Body of pancreas (tissue), 4 donors: ENCODE results near the gene CGNL1. TPM values are rescaled to one million over a fixed set of nuclear protein-coding genes. Genes with fewer than 3 reads are reported as not detected.

Experiments used
- ATAC-seq: fragments of 150-250 bp; one replicate; pipeline ENCODE4 v1.9.1; 2016
- DNase-seq, 4 donors: peaks; one replicate each; pipeline ENCODE4 v3.0.0-alpha.2; 2019
- H3K27ac ChIP-seq, 4 donors: fragments of 200-600 bp; sonication (generic); 1 replicate in 3 of 4; 2 replicates in 1 of 4; pipeline versions ENCODE4 v1.5.1 to v1.6.1; 2016 to 2019; ENCODE audit warnings: mild to moderate bottlenecking in 1 of 4, mixed read lengths in 1 of 4, moderate library complexity in 1 of 4
- H3K27me3 ChIP-seq, 2 donors: fragments of 200-600 bp; sonication (generic); one replicate each; pipeline ENCODE4 v1.6.0; 2016; ENCODE audit warnings: mild to moderate bottlenecking in 1 of 2
- H3K36me3 ChIP-seq, 2 donors: fragments of 200-600 bp; sonication (generic); replicated peaks in 1 of 2; 2 replicates each; pipeline ENCODE4 v1.5.1; 2016; ENCODE audit warnings: low read depth in 2 of 2; ENCODE audit not compliant: insufficient read depth in 1 of 2
- H3K4me1 ChIP-seq: fragments of 200-600 bp; sonication (generic); one replicate; pipeline ENCODE4 v1.6.0; 2016
- H3K4me3 ChIP-seq, 2 donors: fragments of 200-600 bp; sonication (generic); 1 replicate in 1 of 2; 2 replicates in 1 of 2; pipeline ENCODE4 v1.5.1; 2016 to 2019
- H3K9me3 ChIP-seq, 3 donors: fragments of 200-600 bp; sonication (generic); 1 replicate in 2 of 3; 2 replicates in 1 of 3; pipeline ENCODE4 v1.5.1; 2016
- POLR2A ChIP-seq, 3 donors: fragments of 450-650 bp; IDR thresholded peaks; one replicate each; pipeline ENCODE4 v1.6.1; 2016; ENCODE audit warnings: antibody characterized with exemption in 3 of 3, mild to moderate bottlenecking in 2 of 3
- WGBS, 2 donors: methylation state at CpG; one replicate each; pipeline ENCODE4 v1.1.5; 2017; 5-methylcytosine and 5-hydroxymethylcytosine counted together
- intact Hi-C: fragments of 100-400 bp; cut with DNase I; formaldehyde crosslinking; loops from one replicate; pipeline ENCODE4 v1.15.1; 2023
- total RNA-seq, 2 donors: library from RNA; depleted of rRNA; stranded (reverse); fragments of >200 nt; gene quantifications; one replicate each; pipeline ENCODE4 v1.1.0, GENCODE V29; 2016
- TF ChIP-seq, protein P1 (sequence below), 7 experiments: fragments of 450-650 bp in 4 of 7; fragments of 200-600 bp in 3 of 7; sonication (generic) in 3 of 7; IDR thresholded peaks; one replicate each; pipeline ENCODE4 v1.5.1; 2016 to 2019; ENCODE audit warnings: antibody characterized with exemption in 7 of 7

Gene CGNL1
- total RNA-seq, 2 donors from 2014 or later: 24.7 to 30.6 TPM

DNA sequence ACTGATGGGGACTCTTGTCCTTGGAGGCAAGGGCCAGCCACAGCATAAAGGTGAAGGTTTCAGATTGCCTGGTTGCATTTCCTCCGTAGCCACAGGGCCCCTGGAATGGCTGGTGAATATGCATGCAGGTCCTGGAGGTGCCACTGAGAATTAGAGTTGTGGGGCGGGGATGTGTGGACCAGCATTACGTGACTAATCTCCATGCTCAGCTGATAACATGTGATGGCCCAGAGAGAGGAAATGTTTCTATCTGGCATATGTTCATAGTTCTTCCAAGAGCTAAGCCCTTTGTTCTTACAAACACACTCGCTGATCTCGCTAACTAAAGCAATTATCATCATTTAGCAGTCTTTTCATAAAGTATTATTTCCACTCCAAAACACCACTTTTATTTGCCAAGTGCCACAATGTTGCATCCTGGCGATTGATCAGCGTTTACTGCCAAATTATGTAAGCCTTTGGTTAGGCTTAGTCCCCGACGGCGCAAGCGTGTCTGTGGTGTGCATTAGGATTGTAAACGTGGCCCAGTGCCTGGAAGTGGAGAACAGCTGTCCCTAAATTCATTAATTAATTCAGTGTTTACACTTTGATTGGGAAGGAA, 55.9 kb downstream of the CGNL1 start:
- no peaks in the 10 kb centered on the region for H3K9me3 ChIP-seq
- no peaks in the 10 kb centered on the region for H3K27me3 ChIP-seq
- TF ChIP-seq, protein P1, sequence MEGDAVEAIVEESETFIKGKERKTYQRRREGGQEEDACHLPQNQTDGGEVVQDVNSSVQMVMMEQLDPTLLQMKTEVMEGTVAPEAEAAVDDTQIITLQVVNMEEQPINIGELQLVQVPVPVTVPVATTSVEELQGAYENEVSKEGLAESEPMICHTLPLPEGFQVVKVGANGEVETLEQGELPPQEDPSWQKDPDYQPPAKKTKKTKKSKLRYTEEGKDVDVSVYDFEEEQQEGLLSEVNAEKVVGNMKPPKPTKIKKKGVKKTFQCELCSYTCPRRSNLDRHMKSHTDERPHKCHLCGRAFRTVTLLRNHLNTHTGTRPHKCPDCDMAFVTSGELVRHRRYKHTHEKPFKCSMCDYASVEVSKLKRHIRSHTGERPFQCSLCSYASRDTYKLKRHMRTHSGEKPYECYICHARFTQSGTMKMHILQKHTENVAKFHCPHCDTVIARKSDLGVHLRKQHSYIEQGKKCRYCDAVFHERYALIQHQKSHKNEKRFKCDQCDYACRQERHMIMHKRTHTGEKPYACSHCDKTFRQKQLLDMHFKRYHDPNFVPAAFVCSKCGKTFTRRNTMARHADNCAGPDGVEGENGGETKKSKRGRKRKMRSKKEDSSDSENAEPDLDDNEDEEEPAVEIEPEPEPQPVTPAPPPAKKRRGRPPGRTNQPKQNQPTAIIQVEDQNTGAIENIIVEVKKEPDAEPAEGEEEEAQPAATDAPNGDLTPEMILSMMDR (IDR thresholded peaks at IDR 0.05): no peak
- TF ChIP-seq POLR2A (IDR thresholded peaks at IDR 0.05): no peak
- ATAC-seq (peak; percentile 51), DNase-seq (peak in 2 of 4 donors; percentile 26 to 58)
- no peaks in the 10 kb centered on the region for H3K36me3 ChIP-seq
- WGBS, 2 donors: 47 to 54% methylated on average over 11 to 12 of the region's 12 CpGs
- peaks cover 11% of the 10 kb centered on the region for H3K4me1 ChIP-seq
- H3K4me3 ChIP-seq: no peak overlapping the region
- no peak overlapping the region for H3K27ac ChIP-seq
- intact Hi-C loops: loop anchor here (10.0 kb wide), 1 partner anchor 87 kb away; no protein-coding TSS in a partner anchor

DNA sequence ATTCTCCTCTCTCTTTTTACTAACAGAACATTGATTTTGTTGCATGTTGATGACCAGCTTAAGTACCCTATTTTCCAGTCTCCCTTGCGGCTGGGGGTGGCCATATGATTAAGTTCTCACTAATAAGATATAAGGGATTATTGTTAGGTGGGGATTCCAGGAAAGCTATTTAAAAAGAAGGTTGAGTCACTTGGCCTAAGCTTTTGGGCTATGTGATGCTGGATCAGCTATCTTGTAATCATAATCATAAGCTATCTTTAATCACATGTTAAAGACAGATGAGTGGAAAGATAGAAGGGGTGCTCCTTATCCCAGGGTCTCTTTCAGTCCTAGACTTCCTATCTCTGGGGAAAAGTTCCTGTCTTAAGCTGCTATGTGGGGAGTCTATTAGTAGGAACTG, 59.9 kb downstream of the CGNL1 start:
- no peak overlapping the region for H3K4me3 ChIP-seq
- H3K9me3 ChIP-seq: no peaks in the 10 kb centered on the region
- DNase-seq (no peak), ATAC-seq (no peak)
- TF ChIP-seq, protein P1 (IDR thresholded peaks at IDR 0.05): no peak
- no peak for TF ChIP-seq POLR2A (IDR thresholded peaks at IDR 0.05)
- 86 to 100% methylated on average over 1 of the region's 1 CpG for WGBS, 2 donors
- H3K36me3 ChIP-seq: no peaks in the 10 kb centered on the region
- peak overlapping the region in 1 of 4 donors; percentile 49 for H3K27ac ChIP-seq
- peaks cover 9% of the 10 kb centered on the region for H3K4me1 ChIP-seq
- no peaks in the 10 kb centered on the region for H3K27me3 ChIP-seq
- intact Hi-C loops: loop anchor here (10.0 kb wide), 1 partner anchor 91 kb away; no protein-coding TSS in a partner anchor

DNA sequence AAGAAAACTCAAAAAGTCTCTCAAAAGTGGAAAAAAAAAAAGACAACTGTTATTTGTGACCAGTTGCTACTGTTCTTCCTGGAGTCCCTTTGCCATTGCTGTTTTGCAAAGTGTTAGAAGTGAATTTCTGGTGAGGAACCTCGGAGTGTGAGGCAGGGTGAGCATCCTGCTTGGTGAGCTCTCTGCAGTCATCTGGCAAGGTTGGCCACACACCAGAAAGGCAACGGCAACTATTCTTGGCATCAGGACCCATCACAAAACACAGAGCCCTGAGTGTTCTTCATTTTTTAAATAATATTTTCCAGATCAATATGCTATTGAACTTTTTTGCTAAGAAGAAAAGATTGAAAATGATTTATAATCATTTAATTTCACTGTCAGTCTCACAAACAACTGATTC, 60.7 kb downstream of the CGNL1 start:
- intact Hi-C loops: loop anchor here (10.0 kb wide), 1 partner anchor 92 kb away; no protein-coding TSS in a partner anchor
- H3K27ac ChIP-seq: peak overlapping the region in 2 of 4 donors; percentile 21 to 49
- H3K36me3 ChIP-seq: no peaks in the 10 kb centered on the region
- whole genome bisulfite sequencing, 2 donors: 24 to 36% methylated on average over 2 of the region's 2 CpGs
- H3K27me3 ChIP-seq: no peaks in the 10 kb centered on the region
- H3K9me3 ChIP-seq: no peaks in the 10 kb centered on the region
- no peak for ATAC-seq
- TF ChIP-seq, protein P1 (IDR thresholded peaks at IDR 0.05): no peak
- no peak for TF ChIP-seq POLR2A (IDR thresholded peaks at IDR 0.05)
- H3K4me1 ChIP-seq: peaks cover 9% of the 10 kb centered on the region
- no peak overlapping the region for H3K4me3 ChIP-seq
- peak in 2 of 4 donors; percentile 29 to 42 for DNase-seq

DNA sequence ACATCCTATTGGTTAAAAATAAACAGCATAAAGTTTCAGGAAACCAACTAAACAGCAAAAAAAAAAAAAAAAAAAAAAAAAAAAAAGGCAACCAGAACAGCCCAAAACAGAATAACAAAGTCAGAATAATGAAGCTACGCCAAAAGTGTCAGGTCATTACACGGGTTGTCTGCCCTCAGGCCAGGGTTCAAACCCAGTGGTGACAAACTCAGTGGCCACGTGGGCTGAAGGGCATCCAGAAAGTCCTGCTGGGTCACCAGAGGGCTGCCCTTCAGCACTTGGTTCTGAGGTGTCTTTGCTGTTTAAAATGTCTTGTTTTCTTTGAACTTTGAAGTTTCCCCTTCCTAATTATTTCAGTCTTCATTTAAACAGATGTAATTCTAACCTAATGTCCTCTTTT, 61.3 kb downstream of the CGNL1 start:
- no peaks in the 10 kb centered on the region for H3K9me3 ChIP-seq
- H3K36me3 ChIP-seq: peaks cover 0 to 2% of the 10 kb centered on the region in 2 donors
- TF ChIP-seq, protein P1 (IDR thresholded peaks at IDR 0.05): no peak
- TF ChIP-seq POLR2A (IDR thresholded peaks at IDR 0.05): no peak
- H3K27ac ChIP-seq: no peak overlapping the region
- peaks cover 9% of the 10 kb centered on the region for H3K4me1 ChIP-seq
- ATAC-seq (no peak), DNase-seq (no peak)
- intact Hi-C loops: loop anchor here (10.0 kb wide), 1 partner anchor 93 kb away; no protein-coding TSS in a partner anchor
- WGBS, 2 donors: 55 to 59% methylated on average over 3 of the region's 3 CpGs
- H3K27me3 ChIP-seq: no peaks in the 10 kb centered on the region
- no peak overlapping the region for H3K4me3 ChIP-seq

DNA sequence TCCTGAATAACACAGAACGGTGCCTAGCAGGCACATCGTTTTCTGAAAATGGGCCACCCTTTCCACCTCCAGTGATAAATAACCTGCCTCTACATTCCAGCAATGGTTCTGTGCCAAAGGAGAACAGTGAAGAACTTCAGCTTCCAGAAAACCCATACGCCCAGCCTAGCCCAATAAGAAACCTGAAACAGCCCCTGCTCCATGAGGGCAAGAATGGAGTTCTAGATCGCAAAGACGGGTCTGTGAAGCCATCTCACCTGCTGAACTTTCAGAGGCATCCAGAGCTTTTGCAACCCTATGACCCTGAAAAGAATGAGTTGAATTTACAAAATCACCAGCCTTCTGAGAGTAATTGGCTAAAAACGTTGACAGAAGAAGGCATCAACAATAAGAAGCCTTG, 61.9 kb downstream of the CGNL1 start:
- TF ChIP-seq POLR2A (IDR thresholded peaks at IDR 0.05): no peak
- TF ChIP-seq, protein P1 (IDR thresholded peaks at IDR 0.05): no peak
- Histone ChIP-seq H3K4me3 (no peak overlapping the region), H3K9me3 (no peaks in the 10 kb centered on the region), H3K27ac (no peak overlapping the region), H3K4me1 (peaks cover 9% of the 10 kb centered on the region), H3K27me3 (no peaks in the 10 kb centered on the region), H3K36me3 (peaks cover 0 to 2% of the 10 kb centered on the region in 2 donors)
- DNase-seq (no peak), ATAC-seq (no peak)
- intact Hi-C loops: loop anchor here (10.0 kb wide), 1 partner anchor 93 kb away; no protein-coding TSS in a partner anchor
- 79% methylated on average over 6 of the region's 6 CpGs for WGBS, 2 donors
